H1 (cell line): ENCODE data around the gene FAM72B. TPM values are rescaled to one million over a fixed set of nuclear protein-coding genes. Genes with fewer than 3 reads are reported as not detected.
"Not testable (repeated sequence)": the region's sequence is repeated elsewhere in the genome, so short reads cannot be mapped to it uniquely, and the experiment has no call there.

ENCODE experiments used
- CTCF ChIA-PET: fragments of 300-600 bp; sonication (Branson Sonifier 250); formaldehyde crosslinking; loops from one replicate; lab custom pipeline; 2021; ENCODE audit not compliant: partially characterized antibody; lab: Charles Lee
- POLR2A ChIA-PET: fragments of 300-600 bp; sonication (Branson Sonifier 250); formaldehyde crosslinking; loops from one replicate; lab custom pipeline; 2021; ENCODE audit warnings: inconsistent platforms; ENCODE audit not compliant: partially characterized antibody; lab: Charles Lee
- DNase-seq, 2 experiments: peaks; one replicate each; pipeline versions ENCODE4 v3.0.0 to v3.0.0-alpha.2; 2010 to 2022; ENCODE audit warnings: low spot score in 2 of 2, low read depth in 1 of 2, mixed read lengths in 1 of 2
- FAIRE-seq: peaks from 2 replicates; lab custom pipeline; 2011; peaks lifted over from hg19 to GRCh38; lab: Jason Lieb, UNC
- H2AFZ ChIP-seq: 2 replicates; pipeline ENCODE4 v1.8.1; 2012; ENCODE audit warnings: low read length, inconsistent platforms
- H2AK5ac ChIP-seq: 2 replicates; pipeline ENCODE4 v1.6.1; 2013; ENCODE audit warnings: low read depth, low read length
- H2BK120ac ChIP-seq: replicated peaks from 2 replicates; pipeline ENCODE3; 2013; ENCODE audit warnings: low read depth, low read length, inconsistent platforms
- H2BK12ac ChIP-seq: 2 replicates; pipeline ENCODE4 v1.6.1; 2013; ENCODE audit warnings: low read depth, low read length
- H2BK15ac ChIP-seq: 2 replicates; pipeline ENCODE4 v1.6.1; 2013; ENCODE audit warnings: low read length
- H2BK20ac ChIP-seq: 2 replicates; pipeline ENCODE4 v1.6.1; 2013; ENCODE audit warnings: low read length
- H2BK5ac ChIP-seq: 2 replicates; pipeline ENCODE4 v1.6.1; 2013; ENCODE audit warnings: low read depth, low read length
- H3K14ac ChIP-seq: 2 replicates; pipeline ENCODE4 v1.6.1; 2013; ENCODE audit warnings: inconsistent platforms; ENCODE audit not compliant: insufficient read length
- H3K18ac ChIP-seq: 2 replicates; pipeline ENCODE4 v1.6.1; 2013; ENCODE audit warnings: low read length; ENCODE audit errors: extremely low read depth
- H3K23ac ChIP-seq: 2 replicates; pipeline ENCODE4 v1.6.1; 2013; ENCODE audit warnings: inconsistent platforms; ENCODE audit not compliant: insufficient read length
- H3K23me2 ChIP-seq: 2 replicates; pipeline ENCODE4 v1.6.1; 2013; ENCODE audit warnings: low read depth, low read length
- H3K27ac ChIP-seq: 2 replicates; pipeline ENCODE4 v1.6.1; 2011; ENCODE audit warnings: low read depth, low read length, inconsistent platforms
- H3K27me3 ChIP-seq, 4 experiments: replicated peaks in 1 of 4; 1 replicate in 1 of 4; 2 replicates in 3 of 4; pipeline versions ENCODE4 v1.6.1 to v1.8.1; 2011 to 2013; ENCODE audit warnings: low read length in 3 of 4, mild to moderate bottlenecking in 3 of 4, inconsistent platforms in 2 of 4, mixed read lengths in 2 of 4, moderate library complexity in 1 of 4; ENCODE audit not compliant: control insufficient read depth in 3 of 4, insufficient read depth in 3 of 4; ENCODE audit errors: extremely low read depth in 1 of 4
- H3K36me3 ChIP-seq, 4 experiments: 2 replicates each; pipeline versions ENCODE4 v1.6.1 to v1.8.1; 2011 to 2013; ENCODE audit warnings: mild to moderate bottlenecking in 4 of 4, low read length in 3 of 4, moderate library complexity in 2 of 4, control low read depth in 1 of 4, inconsistent platforms in 1 of 4; ENCODE audit not compliant: insufficient read depth in 4 of 4, control insufficient read depth in 2 of 4
- H3K4ac ChIP-seq: replicated peaks from 2 replicates; pipeline ENCODE3; 2013; ENCODE audit warnings: low read length, low read depth, mixed read lengths, inconsistent platforms; ENCODE audit not compliant: insufficient read length
- H3K4me1 ChIP-seq, 4 experiments: replicated peaks in 1 of 4; 1 replicate in 1 of 4; 2 replicates in 3 of 4; pipeline versions ENCODE4 v1.6.1 to v1.8.1; 2011 to 2013; ENCODE audit warnings: low read length in 3 of 4, inconsistent platforms in 2 of 4, mixed read lengths in 1 of 4; ENCODE audit not compliant: insufficient read depth in 4 of 4, control insufficient read depth in 3 of 4
- H3K4me2 ChIP-seq, 2 experiments: 2 replicates each; pipeline versions ENCODE4 v1.6.1 to v1.8.1; 2011 to 2013; ENCODE audit warnings: low read depth in 2 of 2, low read length in 2 of 2, control low read depth in 1 of 2, inconsistent platforms in 1 of 2, mild to moderate bottlenecking in 1 of 2; ENCODE audit not compliant: insufficient read depth in 1 of 2
- H3K4me3 ChIP-seq, 4 experiments: fragments of 200-600, 300-600 bp in 1 of 4; sonication (generic), shearing (Covaris generic), sonication (Bioruptor Twin) in 1 of 4; 2 replicates each; pipeline versions ENCODE4 v1.5.1 to v1.8.1; 2011 to 2016; ENCODE audit warnings: low read length in 4 of 4, low read depth in 3 of 4, control low read depth in 2 of 4, inconsistent platforms in 2 of 4, mild to moderate bottlenecking in 2 of 4, mixed read lengths in 1 of 4, moderate library complexity in 1 of 4; ENCODE audit not compliant: insufficient read depth in 2 of 4; ENCODE audit errors: extremely low read depth in 1 of 4
- H3K56ac ChIP-seq: replicated peaks from 2 replicates; pipeline ENCODE3; 2013; ENCODE audit warnings: low read depth, mild to moderate bottlenecking, mixed read lengths, low read length, inconsistent platforms; ENCODE audit not compliant: insufficient read length
- H3K79me1 ChIP-seq: 2 replicates; pipeline ENCODE4 v1.6.1; 2013; ENCODE audit warnings: low read depth, low read length, control low read depth
- H3K79me2 ChIP-seq, 2 experiments: 2 replicates each; pipeline versions ENCODE4 v1.6.1 to v1.8.1; 2012 to 2013; ENCODE audit warnings: low read length in 2 of 2, mild to moderate bottlenecking in 2 of 2, inconsistent platforms in 1 of 2; ENCODE audit not compliant: insufficient read depth in 2 of 2, control insufficient read depth in 1 of 2
- H3K9ac ChIP-seq, 4 experiments: replicated peaks in 1 of 4; 1 replicate in 1 of 4; 2 replicates in 3 of 4; pipeline versions ENCODE4 v1.6.1 to v1.8.1; 2011 to 2013; ENCODE audit warnings: low read depth in 3 of 4, low read length in 3 of 4, control low read depth in 2 of 4, mild to moderate bottlenecking in 2 of 4, moderate library complexity in 2 of 4, inconsistent platforms in 1 of 4; ENCODE audit errors: extremely low read depth in 1 of 4
- H3K9me3 ChIP-seq, 2 experiments: 2 replicates each; pipeline versions ENCODE4 v1.6.1 to v1.8.1; 2012 to 2013; ENCODE audit warnings: mild to moderate bottlenecking in 2 of 2, moderate library complexity in 2 of 2, control low read depth in 1 of 2, inconsistent platforms in 1 of 2, low read depth in 1 of 2, low read length in 1 of 2, mixed read lengths in 1 of 2; ENCODE audit not compliant: insufficient read depth in 2 of 2
- H4K20me1 ChIP-seq, 2 experiments: replicated peaks in 1 of 2; 2 replicates each; pipeline versions ENCODE3 to v1.8.1; 2011 to 2013; ENCODE audit warnings: inconsistent platforms in 2 of 2, low read length in 2 of 2, mild to moderate bottlenecking in 1 of 2; ENCODE audit not compliant: insufficient read depth in 2 of 2, control insufficient read depth in 1 of 2
- H4K5ac ChIP-seq: 2 replicates; pipeline ENCODE4 v1.6.1; 2013; ENCODE audit warnings: low read length, low read depth, mixed read lengths, inconsistent platforms; ENCODE audit not compliant: insufficient read length
- H4K8ac ChIP-seq: 2 replicates; pipeline ENCODE4 v1.8.0; 2013; ENCODE audit warnings: mild to moderate bottlenecking, moderate library complexity, low read length, inconsistent platforms; ENCODE audit not compliant: insufficient read depth; ENCODE audit errors: extremely low read depth
- H4K91ac ChIP-seq: replicated peaks from 2 replicates; pipeline ENCODE3; 2013; ENCODE audit warnings: low read length, mixed read lengths, inconsistent platforms; ENCODE audit not compliant: insufficient read length
- whole genome bisulfite sequencing, 2 experiments: shearing (Covaris generic) in 1 of 2; methylation state at CpG; one replicate each; pipeline versions ENCODE4 v1.1.6 to v1.1.7; 2013 to 2015; ENCODE audit warnings: low lambda C conversion rate in 2 of 2, mixed read lengths in 2 of 2, inconsistent platforms in 1 of 2, low coverage in 1 of 2, missing lambda C conversion rate in 1 of 2; ENCODE audit not compliant: insufficient replicate concordance in 2 of 2, insufficient coverage in 1 of 2, insufficient read length in 1 of 2; ENCODE audit errors: extremely low coverage in 1 of 2, missing lambda C conversion rate in 1 of 2; 5-methylcytosine and 5-hydroxymethylcytosine counted together
- polyA plus RNA-seq, 7 experiments: library from polyadenylated mRNA; depleted of rRNA in 3 of 7; stranded (reverse) in 5 of 7; unstranded in 2 of 7; fragments of >200 nt in 5 of 7; fragments of 200-250 nt in 2 of 7; gene quantifications; 1 replicate in 5 of 7; 2 replicates in 1 of 7; 4 replicates in 1 of 7; pipeline versions ENCODE4 v1.2.1 to v1.2.3, GENCODE V29; 2011 to 2013; ENCODE audit warnings: missing spikeins in 2 of 7, mixed read lengths in 2 of 7
- total RNA-seq: library from RNA; stranded (reverse); fragmentation: NEBNext Ultra II Directional; extraction: Animal tissue kit (Norgen Biotek cat#: 25700); gene quantifications from 2 replicates; pipeline ENCODE4 v1.2.1, GENCODE V29; 2021

FAM72B gene
- total and polyA plus RNA-seq, 2 of the 8 experiments (the other 6 are each of a cell fraction or from before 2014, with no cell fraction given), result 7.7 to 20.7 TPM

- POLR2A ChIA-PET, H2BK20ac ChIP-seq, H3K27me3 ChIP-seq, DNase-seq, H2BK5ac ChIP-seq, H2BK120ac ChIP-seq, H3K4me1 ChIP-seq, H3K79me2 ChIP-seq, H3K36me3 ChIP-seq, H2BK15ac ChIP-seq, H3K23me2 ChIP-seq, H3K4ac ChIP-seq, H4K91ac ChIP-seq, H2AFZ ChIP-seq, H2AK5ac ChIP-seq, H3K56ac ChIP-seq, H4K8ac ChIP-seq, H3K27ac ChIP-seq, FAIRE-seq, H2BK12ac ChIP-seq, H3K14ac ChIP-seq, H4K20me1 ChIP-seq, H3K4me3 ChIP-seq, H3K4me2 ChIP-seq, H4K5ac ChIP-seq, H3K23ac ChIP-seq, H3K79me1 ChIP-seq, CTCF ChIA-PET, H3K18ac ChIP-seq, H3K9ac ChIP-seq, H3K9me3 ChIP-seq: not testable (repeated sequence)
- no CpG with 5 or more reads among the region's 2 CpGs for WGBS, 2 experiments
These were observed 26.6 kb upstream of the FAM72B start for GRCh38 chr1:121210778-121211177.

GRCh38 chr1:121208375-121208774 is 24.2 kb upstream of the FAM72B start:
- H3K18ac ChIP-seq, H3K9me3 ChIP-seq, H2AK5ac ChIP-seq, H3K4me3 ChIP-seq, H3K4me1 ChIP-seq, H2BK12ac ChIP-seq, CTCF ChIA-PET, H3K23ac ChIP-seq, H3K4me2 ChIP-seq, H3K9ac ChIP-seq, H2BK5ac ChIP-seq, H3K23me2 ChIP-seq, H3K56ac ChIP-seq, H4K8ac ChIP-seq, H2BK20ac ChIP-seq, H2AFZ ChIP-seq, H3K14ac ChIP-seq, H3K27ac ChIP-seq, H3K36me3 ChIP-seq, H3K27me3 ChIP-seq, H3K79me1 ChIP-seq, H2BK15ac ChIP-seq, DNase-seq, H4K20me1 ChIP-seq, H2BK120ac ChIP-seq, H4K91ac ChIP-seq, H3K79me2 ChIP-seq, H4K5ac ChIP-seq, POLR2A ChIA-PET, FAIRE-seq, H3K4ac ChIP-seq: not testable (repeated sequence)
- WGBS, 2 experiments, result 94% methylated on average over 3 of the region's 6 CpGs; no CpG with 5 or more reads in 1 of the 2 experiments
